PC-3 (cell line): Measurements from ENCODE around the gene GALNT18. TPM values are rescaled to one million over a fixed set of nuclear protein-coding genes. Genes with fewer than 3 reads are reported as not detected.

Source experiments
- ATAC-seq: fragments of 200-7000 bp; cut with Tn5 transposase; 2 replicates; pipeline ENCODE4 v1.9.1; 2020; ENCODE audit warnings: mild to moderate bottlenecking, moderate library complexity
- BruUV-seq: library from RNA; stranded (reverse); fragments of 400-500 nt; replicated peaks from 2 replicates; lab custom pipeline; 2021; lab: Mats Ljungman, UMichigan
- CTCF ChIA-PET: fragments of 300-600 bp; sonication (Branson Sonifier 250); formaldehyde crosslinking; loops from one replicate; lab custom pipeline; 2022; ENCODE audit warnings: antibody characterized with exemption; lab: Charles Lee
- POLR2A ChIA-PET: fragments of 300-600 bp; sonication (Branson Sonifier 250); formaldehyde crosslinking; loops from one replicate; lab custom pipeline; 2022; ENCODE audit warnings: antibody characterized with exemption; ENCODE audit not compliant: unreplicated experiment; lab: Charles Lee
- DNase-seq: peaks from one replicate; pipeline ENCODE4 v3.0.0-alpha.2; 2015
- H2AFZ ChIP-seq: fragments of 300-600 bp; sonication (generic); 2 replicates; pipeline ENCODE4 v1.6.0; 2016; ENCODE audit warnings: antibody characterized with exemption, low read length
- H3F3A ChIP-seq: fragments of 300-600 bp; sonication (generic); one replicate; pipeline ENCODE4 v1.6.0; 2017; ENCODE audit warnings: antibody characterized with exemption, low read length, control low read depth, mild to moderate bottlenecking; ENCODE audit not compliant: unreplicated experiment
- H3K27ac ChIP-seq: fragments of 300-600 bp; sonication (generic); 2 replicates; pipeline ENCODE4 v1.5.1; 2016; ENCODE audit warnings: mild to moderate bottlenecking, low read length
- H3K27me3 ChIP-seq: fragments of 300-600 bp; sonication (generic); 2 replicates; pipeline ENCODE4 v1.6.1; 2016; ENCODE audit warnings: low read length, mixed read lengths
- H3K36me3 ChIP-seq: fragments of 300-600 bp; sonication (generic); 2 replicates; pipeline ENCODE4 v1.6.1; 2016; ENCODE audit warnings: low read depth, mixed run types, low read length, mixed read lengths
- H3K4me1 ChIP-seq: fragments of 300-600 bp; sonication (generic); 2 replicates; pipeline ENCODE4 v1.5.1; 2016; ENCODE audit warnings: low read length; ENCODE audit not compliant: insufficient read depth
- H3K4me2 ChIP-seq: fragments of 300-600 bp; sonication (generic); 2 replicates; pipeline ENCODE4 v1.6.0; 2016; ENCODE audit warnings: low read length
- H3K4me3 ChIP-seq: fragments of 300-600 bp; sonication (generic); 2 replicates; pipeline ENCODE4 v1.5.1; 2016; ENCODE audit warnings: mild to moderate bottlenecking, low read length, mixed read lengths
- H3K79me2 ChIP-seq: fragments of 300-600 bp; sonication (generic); 2 replicates; pipeline ENCODE4 v1.6.1; 2017; ENCODE audit warnings: low read length, mixed read lengths
- H3K9ac ChIP-seq: fragments of 300-600 bp; sonication (generic); 2 replicates; pipeline ENCODE4 v1.6.0; 2016; ENCODE audit warnings: mild to moderate bottlenecking, low read length
- H3K9me2 ChIP-seq: fragments of 300-600 bp; sonication (generic); replicated peaks from 2 replicates; pipeline ENCODE4 v1.6.1; 2016; ENCODE audit warnings: mixed run types, low read length, mixed read lengths
- H3K9me3 ChIP-seq: fragments of 300-600 bp; sonication (generic); 2 replicates; pipeline ENCODE4 v1.6.1; 2016; ENCODE audit warnings: low read length, mixed read lengths
- H4K20me1 ChIP-seq: fragments of 300-600 bp; sonication (generic); 2 replicates; pipeline ENCODE4 v1.6.1; 2016; ENCODE audit warnings: low read length, mixed read lengths
- CTCF ChIP-seq: fragments of 300-600 bp; sonication (generic); conservative IDR thresholded peaks from 2 replicates; pipeline ENCODE4 v1.5.1; 2017; ENCODE audit warnings: antibody characterized with exemption, low read depth, mild to moderate bottlenecking, low read length
- EZH2 ChIP-seq: fragments of 300-600 bp; sonication (generic); IDR thresholded peaks from one replicate; pipeline ENCODE4 v1.6.1; 2017; ENCODE audit warnings: antibody characterized with exemption, mild to moderate bottlenecking, low read length; ENCODE audit not compliant: unreplicated experiment
- EZH2phosphoT487 ChIP-seq: fragments of 300-600 bp; sonication (generic); IDR thresholded peaks from 2 replicates; pipeline ENCODE4 v1.6.1; 2018; ENCODE audit warnings: mild to moderate bottlenecking, antibody characterized with exemption, low read length, borderline replicate concordance
- intact Hi-C: fragments of 100-400 bp; cut with micrococcal nuclease; formaldehyde crosslinking; loops from 2 replicates; pipeline ENCODE4 v1.9.0; 2023
- total RNA-seq: library from RNA; depleted of rRNA; stranded (reverse); fragments of >200 nt; gene quantifications from 2 replicates; pipeline ENCODE4 v1.2.3, GENCODE V29; 2014

The GALNT18 gene
- total RNA-seq, 1 experiment from 2014 or later: 34.5 TPM

- Histone ChIP-seq H3K27me3 (no peaks in the 10 kb centered on the region), H3K36me3 (no peaks in the 10 kb centered on the region), H3K4me3 (no peak overlapping the region), H2AFZ (no peak overlapping the region), H3K9me3 (no peaks in the 10 kb centered on the region), H3F3A (no peaks in the 10 kb centered on the region), H3K27ac (no peak overlapping the region), H3K9me2 (no peaks in the 10 kb centered on the region), H3K79me2 (no peaks in the 10 kb centered on the region), H3K9ac (no peak overlapping the region), H3K4me1 (no peaks in the 10 kb centered on the region), H4K20me1 (no peaks in the 10 kb centered on the region), H3K4me2 (no peak overlapping the region)
- no TSS peak for BruUV-seq
- TF ChIP-seq EZH2phosphoT487 (no peak), CTCF (no peak), EZH2 (no peak)
- POLR2A ChIA-PET: no interaction called here
- intact Hi-C loops: no loop called here
- CTCF ChIA-PET: no interaction called here
- DNase-seq (no peak), ATAC-seq (no peak)
Measured at GRCh38 chr11:11247086-11247485, 374.7 kb downstream of the GALNT18 start.

GRCh38 chr11:11246166-11246565 lies 375.6 kb downstream of the GALNT18 start:
- H3K36me3 ChIP-seq: no peaks in the 10 kb centered on the region
- no peak overlapping the region for H3K4me2 ChIP-seq
- no peaks in the 10 kb centered on the region for H3K79me2 ChIP-seq
- no peaks in the 10 kb centered on the region for H4K20me1 ChIP-seq
- no peak overlapping the region for H3K9ac ChIP-seq
- no peaks in the 10 kb centered on the region for H3K9me3 ChIP-seq
- H3K9me2 ChIP-seq: no peaks in the 10 kb centered on the region
- intact Hi-C loops: no loop called here
- H3K4me3 ChIP-seq: no peak overlapping the region
- no peaks in the 10 kb centered on the region for H3K4me1 ChIP-seq
- ATAC-seq (no peak), DNase-seq (no peak)
- ChIA-PET CTCF (no interaction called here), POLR2A (no interaction called here)
- H3K27ac ChIP-seq: no peak overlapping the region
- no peak for TF ChIP-seq EZH2phosphoT487
- no peak for TF ChIP-seq CTCF
- no peak for TF ChIP-seq EZH2
- no peaks in the 10 kb centered on the region for H3F3A ChIP-seq
- H3K27me3 ChIP-seq: no peaks in the 10 kb centered on the region
- H2AFZ ChIP-seq: no peak overlapping the region
- no TSS peak for BruUV-seq

GRCh38 chr11:11245453-11245852 lies 376.4 kb downstream of the GALNT18 start:
- Histone ChIP-seq H4K20me1 (no peaks in the 10 kb centered on the region), H3K9me3 (no peaks in the 10 kb centered on the region), H3K4me1 (no peaks in the 10 kb centered on the region), H3K9ac (no peak overlapping the region), H2AFZ (no peak overlapping the region), H3K4me3 (no peak overlapping the region), H3F3A (no peaks in the 10 kb centered on the region), H3K27ac (no peak overlapping the region), H3K36me3 (no peaks in the 10 kb centered on the region), H3K4me2 (no peak overlapping the region), H3K9me2 (no peaks in the 10 kb centered on the region), H3K79me2 (no peaks in the 10 kb centered on the region), H3K27me3 (no peaks in the 10 kb centered on the region)
- BruUV-seq: no TSS peak
- ChIA-PET POLR2A (no interaction called here), CTCF (no interaction called here)
- TF ChIP-seq EZH2phosphoT487: no peak
- intact Hi-C loops: no loop called here
- no peak for ATAC-seq
- DNase-seq: no peak
